Measurements from ENCODE around the gene FAM120A. TPM values are rescaled to one million over a fixed set of nuclear protein-coding genes. Genes with fewer than 3 reads are reported as not detected.

FAM120A gene
- total RNA-seq, 1 donor from 2014 or later: 147 TPM

Other genes with a start within 250 kb of the FAM120A start
- 31.6 and 33.9 TPM in 2 replicates for gene FAM120AOS, start 1.9 kb downstream of the FAM120A start, total RNA-seq
- gene PHF2, start 124.9 kb downstream of the FAM120A start, total RNA-seq: 22.4 and 25.0 TPM in 2 replicates